Activated gamma-delta T cell (primary cell): ENCODE measurements around the gene NWD2.
"Not testable (repeated sequence)": the region's sequence is repeated elsewhere in the genome, so short reads cannot be mapped to it uniquely, and the experiment has no call there.

ENCODE experiments used
- DNase-seq: peaks from one replicate; lab custom pipeline; 2025; lab: John Stamatoyannopoulos, UW

NWD2 gene

GRCh38 chr4:37392521-37393255, 148.1 kb downstream of the NWD2 start:
- no peak for DNase-seq

GRCh38 chr4:37393321-37393720, 148.8 kb downstream of the NWD2 start:
- no peak for DNase-seq

DNA sequence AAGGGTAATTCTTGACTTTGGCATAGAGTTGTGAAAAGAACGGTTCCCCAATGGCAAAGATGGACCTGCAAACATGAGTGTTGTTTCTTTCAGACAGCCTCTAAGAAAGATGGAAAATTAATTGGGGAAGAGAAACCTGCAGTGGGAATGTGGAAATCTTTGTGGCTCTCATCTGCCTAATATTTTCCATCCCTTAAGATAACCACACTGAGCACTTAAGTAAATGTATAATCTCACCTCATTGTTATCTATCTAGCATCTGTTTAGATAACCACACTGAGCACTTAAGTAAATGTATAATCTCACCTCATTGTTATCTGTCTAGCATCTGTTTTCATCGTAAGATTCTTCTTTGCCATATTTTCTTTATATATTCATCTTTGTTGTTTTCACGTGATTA, 149.3 kb downstream of the NWD2 start:
- no peak for DNase-seq

GRCh38 chr4:37397505-37397904, 153.0 kb downstream of the NWD2 start:
- DNase-seq, result no peak

GRCh38 chr4:37400241-37400881, 155.8 kb downstream of the NWD2 start:
- no peak for DNase-seq

GRCh38 chr4:37407938-37408826, 163.6 kb downstream of the NWD2 start:
- DNase-seq, result not testable (repeated sequence)

GRCh38 chr4:37413612-37414011, 169.1 kb downstream of the NWD2 start:
- DNase-seq, result not testable (repeated sequence)

DNA sequence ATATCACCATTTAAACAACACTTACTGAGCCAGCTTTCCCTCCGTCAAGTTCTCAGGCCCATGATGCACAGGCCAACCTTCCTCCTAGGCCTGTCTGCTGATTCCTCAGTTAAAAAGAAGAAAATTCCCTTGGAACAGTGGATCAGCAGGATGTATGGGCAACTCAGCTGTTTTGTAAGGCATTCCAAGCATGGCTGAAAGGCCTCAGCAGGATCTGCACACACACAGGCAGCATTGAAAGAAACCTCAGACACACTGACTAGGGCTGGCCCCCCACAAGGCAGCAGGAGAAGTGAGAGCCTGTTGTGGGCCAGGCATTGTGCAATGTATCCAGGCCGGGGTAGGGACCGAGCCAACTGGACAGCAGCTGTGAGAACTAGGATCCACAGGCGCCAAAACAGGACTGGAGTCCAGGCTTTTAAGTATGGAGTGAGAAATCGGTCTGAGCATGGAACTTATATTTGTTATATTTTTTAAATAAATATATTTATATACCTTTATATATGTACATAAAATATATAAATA, 171.4 kb downstream of the NWD2 start:
- DNase-seq, result no peak

DNA sequence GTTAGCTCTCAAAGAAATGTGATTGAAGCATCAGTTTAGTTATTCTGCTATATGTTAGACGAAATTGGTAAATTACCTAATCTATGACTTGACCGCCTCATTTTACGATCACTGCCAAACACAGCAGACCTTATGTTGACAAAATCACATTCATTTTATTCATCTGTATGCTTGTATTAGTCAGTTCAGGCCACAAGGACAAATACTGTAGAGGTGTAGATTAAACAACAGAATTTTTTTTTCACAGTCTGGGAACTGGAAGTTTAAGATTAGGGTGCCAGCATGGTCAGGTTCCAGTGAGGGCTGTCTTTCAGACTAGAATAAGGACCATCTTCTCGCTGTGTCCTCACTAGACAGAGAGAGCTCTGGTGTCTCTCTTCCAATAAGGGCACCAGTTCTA, 177.1 kb downstream of the NWD2 start:
- DNase-seq, result no peak

- DNase-seq, result no peak
These were observed 177.6 kb downstream of the NWD2 start for GRCh38 chr4:37422102-37422501.

GRCh38 chr4:37422638-37423037, 178.1 kb downstream of the NWD2 start:
- no peak for DNase-seq

- DNase-seq, result no peak
These were observed 178.8 kb downstream of the NWD2 start for GRCh38 chr4:37423310-37423709.

DNA sequence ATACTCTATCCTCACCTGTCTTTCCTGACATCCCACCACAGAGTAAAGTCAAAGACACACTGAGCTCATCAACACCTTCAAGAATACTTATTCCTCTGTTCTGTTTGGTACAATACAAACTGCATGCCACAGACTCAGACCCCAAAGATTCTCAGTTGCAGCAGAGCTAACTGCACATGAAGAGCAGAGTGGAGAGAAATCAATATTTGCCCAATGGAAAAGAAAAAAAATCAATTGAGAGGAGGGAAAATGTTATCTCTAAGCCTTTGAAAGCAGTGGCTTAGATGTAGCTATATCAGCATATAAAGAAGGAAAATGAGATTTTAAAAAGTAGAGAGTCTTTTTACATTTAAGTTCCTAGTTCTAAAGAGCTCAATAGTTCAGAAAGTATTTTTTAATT, 180.2 kb downstream of the NWD2 start:
- DNase-seq, result no peak

DNA sequence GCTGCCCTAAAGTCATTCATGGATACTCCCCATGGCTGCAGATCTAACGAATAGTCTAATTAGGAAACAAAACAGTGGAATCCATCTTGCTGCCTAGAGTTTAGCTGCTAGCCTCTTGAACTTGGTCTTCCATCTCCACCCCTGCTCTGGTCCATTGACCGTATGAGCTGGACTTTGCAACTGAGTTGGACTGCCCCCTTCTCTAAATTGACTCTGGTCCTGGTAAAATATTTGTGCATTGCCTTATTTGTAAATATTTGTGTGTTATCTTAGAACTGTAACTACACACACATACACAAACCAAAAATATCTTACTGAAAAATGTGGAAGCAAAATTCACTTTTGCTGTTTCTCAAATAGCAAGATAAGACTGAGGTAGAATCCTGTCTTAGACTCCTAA, 181.3 kb downstream of the NWD2 start:
- no peak for DNase-seq

GRCh38 chr4:37427193-37427592, 182.7 kb downstream of the NWD2 start:
- no peak for DNase-seq

GRCh38 chr4:37429906-37430305, 185.4 kb downstream of the NWD2 start:
- DNase-seq, result no peak

GRCh38 chr4:37430718-37431416, 186.3 kb downstream of the NWD2 start:
- no peak for DNase-seq

- DNase-seq, result no peak
These were observed 186.8 kb downstream of the NWD2 start for GRCh38 chr4:37431417-37431743.

DNA sequence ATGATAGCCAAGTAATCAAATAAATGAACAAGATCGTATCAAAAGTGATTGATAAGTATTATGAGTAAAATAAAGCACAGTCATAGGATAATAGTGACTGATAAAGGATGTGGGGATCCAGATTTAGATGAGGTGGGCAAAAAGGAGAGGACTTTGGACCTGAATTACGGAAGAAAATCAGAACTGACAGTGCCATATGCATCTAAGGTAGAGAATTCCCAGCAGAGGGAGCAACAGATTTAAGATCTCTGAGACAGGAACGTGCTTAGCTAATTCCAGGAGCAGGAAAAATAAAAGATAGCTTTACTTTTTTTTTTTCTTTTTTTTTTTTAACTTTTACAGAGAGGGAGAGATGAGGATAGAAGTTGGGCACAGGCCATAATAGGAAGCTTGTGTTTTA, 189.9 kb downstream of the NWD2 start:
- no peak for DNase-seq

GRCh38 chr4:37436546-37436945, 192.0 kb downstream of the NWD2 start:
- no peak for DNase-seq

DNA sequence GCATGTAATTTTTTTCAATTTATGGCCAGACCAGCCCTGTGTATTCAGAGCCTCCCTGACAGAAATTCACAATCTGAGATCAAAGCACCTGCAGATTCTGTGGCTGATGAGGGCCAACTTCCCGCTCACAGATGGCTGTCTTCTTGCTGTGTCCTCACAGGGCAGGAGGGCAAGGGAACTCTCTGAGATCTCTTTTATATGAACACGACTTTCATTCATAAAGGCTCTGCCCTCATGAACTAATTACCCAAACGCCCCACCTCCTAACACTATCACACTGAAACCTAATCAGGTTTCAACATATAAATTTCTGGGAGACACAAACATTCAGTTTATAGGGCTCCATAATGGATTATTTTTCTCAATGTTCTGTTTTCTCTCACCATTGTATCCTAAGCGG, 192.6 kb downstream of the NWD2 start:
- no peak for DNase-seq
